Measurements from ENCODE around the gene GAR1.

DNA sequence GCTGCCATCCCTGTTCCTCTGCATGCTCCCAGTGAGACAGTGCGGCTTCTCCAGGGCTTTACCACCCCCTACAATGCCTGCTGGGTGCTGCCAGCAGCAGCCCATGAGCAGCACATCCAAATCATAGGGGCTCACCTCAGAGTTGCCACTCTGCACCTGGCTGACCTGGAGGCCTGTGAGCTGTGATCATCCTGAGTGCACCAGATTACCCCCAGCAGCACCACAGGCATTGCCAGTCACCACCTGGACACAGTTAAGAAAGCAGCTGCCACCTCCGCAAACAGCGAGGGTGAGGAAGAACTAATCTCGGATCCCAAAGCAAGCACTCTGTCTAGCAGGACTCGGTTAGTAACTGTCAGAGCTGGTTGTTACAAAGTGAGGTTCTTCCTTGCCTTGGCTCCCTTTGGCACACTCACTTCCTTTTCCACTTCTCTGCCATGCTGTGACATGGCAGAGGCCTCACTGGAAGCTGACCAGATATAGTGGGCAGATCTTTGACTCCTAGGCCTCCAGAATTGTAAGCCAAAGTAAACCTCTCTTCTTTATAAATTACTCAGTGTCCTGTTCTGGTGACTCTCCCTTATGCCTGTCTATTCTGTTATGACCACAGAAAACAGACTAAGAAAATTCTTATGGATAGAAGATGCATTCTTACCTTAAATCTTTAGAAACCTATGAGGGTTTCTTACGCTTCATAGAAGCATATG lies 57.5 kb downstream of the GAR1 start:
- no peak for TF ChIP-seq POLR2A (IDR thresholded peaks at IDR 0.05)
- TF ChIP-seq CTCF (IDR thresholded peaks at IDR 0.05), result no peak
- TF ChIP-seq POLR2AphosphoS5 (IDR thresholded peaks at IDR 0.05), result no peak
- TF ChIP-seq EP300 (IDR thresholded peaks at IDR 0.05), result no peak

Measured in sigmoid colon (tissue), 4 donors.